Erythroblast (primary cell): ENCODE measurements around the gene UBASH3A.

ENCODE experiments used
- GATA1 ChIP-seq: IDR thresholded peaks from 2 replicates; pipeline ENCODE4 v1.6.1; 2011; ENCODE audit warnings: low read depth, mild to moderate bottlenecking, control low read depth, low read length, moderate library complexity
- POLR2A ChIP-seq: IDR thresholded peaks from 2 replicates; pipeline ENCODE4 v1.6.1; 2011; ENCODE audit warnings: mild to moderate bottlenecking, low read length

GRCh38 chr21:42427809-42428419 is 24.2 kb downstream of the UBASH3A start:
- TF ChIP-seq POLR2A (no peak), GATA1 (no peak)
